Measurements from ENCODE around the gene ERMN.

Gene ERMN

DNA sequence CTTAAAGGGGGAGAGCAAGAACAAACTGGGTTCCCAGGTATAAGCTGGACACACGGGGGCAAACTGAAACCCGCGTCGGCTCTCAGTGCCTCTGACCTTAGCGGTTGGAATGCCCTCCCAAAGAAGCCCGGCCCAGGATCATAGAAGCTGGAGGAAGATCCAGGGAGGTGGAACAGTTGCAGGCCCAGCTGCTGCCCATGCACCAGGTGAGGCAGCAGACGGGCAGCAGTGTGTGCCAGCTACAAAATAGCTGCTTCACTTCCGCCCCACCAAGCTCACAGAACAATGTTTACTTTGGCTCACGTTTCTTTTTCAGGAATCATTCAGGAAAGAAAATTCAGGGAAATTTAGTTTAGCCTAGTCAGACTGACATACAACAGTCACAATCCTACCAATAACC, 3.9 kb upstream of the ERMN start:
- TF ChIP-seq, protein P1, sequence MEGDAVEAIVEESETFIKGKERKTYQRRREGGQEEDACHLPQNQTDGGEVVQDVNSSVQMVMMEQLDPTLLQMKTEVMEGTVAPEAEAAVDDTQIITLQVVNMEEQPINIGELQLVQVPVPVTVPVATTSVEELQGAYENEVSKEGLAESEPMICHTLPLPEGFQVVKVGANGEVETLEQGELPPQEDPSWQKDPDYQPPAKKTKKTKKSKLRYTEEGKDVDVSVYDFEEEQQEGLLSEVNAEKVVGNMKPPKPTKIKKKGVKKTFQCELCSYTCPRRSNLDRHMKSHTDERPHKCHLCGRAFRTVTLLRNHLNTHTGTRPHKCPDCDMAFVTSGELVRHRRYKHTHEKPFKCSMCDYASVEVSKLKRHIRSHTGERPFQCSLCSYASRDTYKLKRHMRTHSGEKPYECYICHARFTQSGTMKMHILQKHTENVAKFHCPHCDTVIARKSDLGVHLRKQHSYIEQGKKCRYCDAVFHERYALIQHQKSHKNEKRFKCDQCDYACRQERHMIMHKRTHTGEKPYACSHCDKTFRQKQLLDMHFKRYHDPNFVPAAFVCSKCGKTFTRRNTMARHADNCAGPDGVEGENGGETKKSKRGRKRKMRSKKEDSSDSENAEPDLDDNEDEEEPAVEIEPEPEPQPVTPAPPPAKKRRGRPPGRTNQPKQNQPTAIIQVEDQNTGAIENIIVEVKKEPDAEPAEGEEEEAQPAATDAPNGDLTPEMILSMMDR (IDR thresholded peaks at IDR 0.05; ENCODE audit: borderline replicate concordance, control extremely low read depth, extremely low read depth, insufficient read depth, missing control alignments), result no peak
- in situ Hi-C loops (cut with MboI; ENCODE audit: low sequenced_read_pairs, unreplicated experiment), result loop anchor here (10.0 kb wide), 1 partner anchor 165 kb away; no protein-coding TSS in a partner anchor
- no peak for DNase-seq (ENCODE audit: low spot score)

DNA sequence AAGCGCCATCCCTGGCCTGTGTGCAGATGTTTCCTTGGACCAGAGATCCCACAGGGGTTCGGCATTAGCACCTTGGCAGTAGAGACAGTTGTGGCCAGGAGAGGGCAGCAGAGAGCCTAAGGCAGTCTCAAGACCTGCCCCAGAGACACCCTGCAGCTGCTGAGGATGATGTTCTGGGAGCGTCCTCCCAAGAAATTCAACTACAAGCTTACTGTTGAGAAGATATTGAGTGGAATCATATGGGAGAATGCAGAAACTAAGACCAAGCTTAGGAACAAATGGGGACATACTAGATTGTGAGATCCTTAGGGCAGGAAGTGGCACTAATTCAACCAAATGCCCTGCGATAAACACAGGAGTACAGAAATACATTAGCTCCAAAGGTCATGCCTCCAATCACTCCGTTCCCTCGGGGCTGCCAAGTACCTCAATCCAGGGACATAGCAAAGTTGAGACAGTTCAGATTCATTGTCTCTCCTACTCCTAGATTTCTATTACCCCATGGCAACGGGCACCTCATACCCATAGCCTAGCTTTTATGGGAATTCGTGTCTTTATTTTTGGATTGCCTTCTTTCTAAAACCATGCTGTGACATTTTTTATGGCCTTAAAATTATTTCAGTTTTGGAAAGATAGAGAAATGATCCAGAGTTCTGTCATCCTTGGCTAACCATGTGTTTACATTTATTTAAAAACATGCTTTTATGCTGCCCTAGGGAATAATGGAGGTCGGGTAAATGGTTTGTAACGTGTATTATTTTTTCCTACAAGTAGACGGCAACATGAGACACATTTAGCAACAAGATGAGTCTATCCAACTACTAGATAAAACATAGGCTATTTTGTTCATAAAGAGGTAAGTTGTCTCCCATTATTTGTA, 2.2 kb upstream of the ERMN start:
- in situ Hi-C loops (cut with MboI; ENCODE audit: low sequenced_read_pairs, unreplicated experiment), result loop anchor here (10.0 kb wide), 1 partner anchor 167 kb away; no protein-coding TSS in a partner anchor
- DNase-seq (ENCODE audit: low spot score), result peak; percentile 74

DNA sequence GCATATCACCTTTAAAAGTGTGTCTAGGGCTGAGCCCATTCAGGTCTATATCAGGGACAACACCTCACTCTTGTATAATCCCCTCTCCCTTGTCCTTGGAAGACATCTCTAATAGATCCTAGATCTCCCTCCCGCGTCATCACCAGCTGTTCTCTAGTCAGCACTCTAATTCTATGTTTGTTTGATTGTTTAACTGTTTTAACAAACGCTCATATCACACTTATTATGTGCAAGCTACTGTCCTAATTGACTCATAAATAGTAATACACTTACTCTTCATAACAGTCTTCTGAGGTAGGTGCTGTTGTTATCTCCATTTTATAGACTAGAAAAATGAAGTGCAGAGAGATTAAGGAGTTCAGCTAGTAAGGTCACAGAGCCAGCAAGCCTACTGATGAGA, 1.6 kb upstream of the ERMN start:
- TF ChIP-seq, protein P1 (IDR thresholded peaks at IDR 0.05; ENCODE audit: borderline replicate concordance, control extremely low read depth, extremely low read depth, insufficient read depth, missing control alignments), result no peak
- in situ Hi-C loops (cut with MboI; ENCODE audit: low sequenced_read_pairs, unreplicated experiment), result loop anchor here (10.0 kb wide), 1 partner anchor 168 kb away; no protein-coding TSS in a partner anchor
- DNase-seq (ENCODE audit: low spot score), result no peak

More for the DNA sequence above, 2.2 kb upstream of the ERMN start:
- TF ChIP-seq, protein P1 (IDR thresholded peaks at IDR 0.05; ENCODE audit: borderline replicate concordance, control extremely low read depth, extremely low read depth, insufficient read depth, missing control alignments), result peak; percentile 97

DNA sequence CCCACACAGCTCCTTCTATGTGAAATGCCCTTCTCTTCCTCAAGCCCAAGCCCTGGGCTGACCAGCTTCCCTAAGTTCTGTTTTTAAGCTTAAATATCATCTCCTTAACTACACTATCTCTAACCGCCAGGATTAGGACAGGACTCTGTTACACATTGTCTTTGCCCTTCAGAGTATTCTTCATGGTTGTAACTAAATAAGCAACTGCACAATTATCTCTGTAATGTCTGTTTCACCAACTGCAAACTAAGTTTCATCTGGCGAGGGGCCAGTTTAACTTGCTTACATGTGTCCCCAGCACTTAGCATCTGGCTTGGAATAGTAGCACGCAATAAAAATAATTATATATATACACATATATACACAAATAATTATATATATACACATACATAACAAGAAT, 1.1 kb upstream of the ERMN start:
- TF ChIP-seq, protein P1 (IDR thresholded peaks at IDR 0.05; ENCODE audit: borderline replicate concordance, control extremely low read depth, extremely low read depth, insufficient read depth, missing control alignments), result no peak
- in situ Hi-C loops (cut with MboI; ENCODE audit: low sequenced_read_pairs, unreplicated experiment), result loop anchor here (10.0 kb wide), 1 partner anchor 168 kb away; no protein-coding TSS in a partner anchor
- no peak for DNase-seq (ENCODE audit: low spot score)

DNA sequence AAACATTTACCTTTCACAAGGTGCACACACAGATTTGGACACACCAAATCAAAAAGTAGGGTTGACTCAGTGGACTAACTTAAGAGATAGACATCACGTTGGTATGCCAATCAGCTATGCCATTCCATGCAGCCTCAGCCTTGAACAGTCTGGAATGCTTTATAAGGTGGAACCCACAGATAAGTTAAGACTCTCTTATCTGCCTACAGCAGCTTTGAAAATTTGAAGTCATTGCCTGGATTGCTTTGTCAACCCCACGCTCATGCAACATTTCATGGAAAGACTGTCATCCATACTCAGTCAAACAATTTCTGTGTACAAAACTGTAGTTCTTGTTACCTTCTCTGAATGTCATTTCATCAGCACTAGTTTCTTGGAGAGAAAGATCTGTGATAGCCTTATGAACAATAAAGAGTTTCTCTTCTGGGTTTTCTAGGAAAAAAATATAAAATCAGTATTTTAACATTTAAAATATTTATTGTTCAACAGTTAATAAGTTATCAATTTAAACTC, 1.2 kb downstream of the ERMN start:
- DNase-seq (ENCODE audit: low spot score), result no peak
- TF ChIP-seq, protein P1 (IDR thresholded peaks at IDR 0.05; ENCODE audit: borderline replicate concordance, control extremely low read depth, extremely low read depth, insufficient read depth, missing control alignments), result no peak
- in situ Hi-C loops (cut with MboI; ENCODE audit: low sequenced_read_pairs, unreplicated experiment), result loop anchor here (10.0 to 25.0 kb wide), 3 partner anchors 170 to 688 kb away; no protein-coding TSS in a partner anchor

DNA sequence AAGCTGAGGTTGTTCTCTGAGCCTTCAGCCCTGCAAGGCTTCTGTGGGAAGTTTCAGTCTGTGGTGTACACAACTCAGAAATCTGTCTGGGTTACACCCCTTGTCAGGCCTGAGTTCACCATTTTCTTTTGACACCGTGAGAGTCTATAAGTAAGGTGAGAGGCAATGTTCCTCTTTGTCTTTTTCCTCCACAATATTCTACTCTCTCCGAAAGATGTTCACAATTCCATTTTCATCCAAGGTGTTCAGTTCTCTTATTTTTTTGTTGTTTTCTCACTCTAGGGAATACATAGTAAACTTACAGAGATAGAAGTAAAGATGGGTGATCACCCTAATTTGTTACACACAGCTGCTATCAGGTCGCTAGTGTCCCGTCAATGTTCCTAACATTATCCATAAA, 3.2 kb downstream of the ERMN start:
- DNase-seq (ENCODE audit: low spot score), result no peak
- TF ChIP-seq, protein P1 (IDR thresholded peaks at IDR 0.05; ENCODE audit: borderline replicate concordance, control extremely low read depth, extremely low read depth, insufficient read depth, missing control alignments), result no peak
- in situ Hi-C loops (cut with MboI; ENCODE audit: low sequenced_read_pairs, unreplicated experiment), result loop anchor here (10.0 to 25.0 kb wide), 3 partner anchors 172 to 690 kb away; no protein-coding TSS in a partner anchor

Data from GM13976 (cell line).